Pancreas (tissue), 10 donors: Measurements from ENCODE around the gene KIF5B. TPM values are rescaled to one million over a fixed set of nuclear protein-coding genes. Genes with fewer than 3 reads are reported as not detected.
"Not testable (repeated sequence)": the region's sequence is repeated elsewhere in the genome, so short reads cannot be mapped to it uniquely, and the experiment has no call there.

Experiments
- ATAC-seq, 4 donors: fragments of 200-7000 bp; cut with Tn5 transposase; one replicate each; pipeline versions ENCODE4 v1.8.0 to v1.9.1; 2020; ENCODE audit warnings: mild to moderate bottlenecking in 4 of 4, moderate library complexity in 4 of 4
- DNase-seq, 6 donors: peaks; one replicate each; pipeline ENCODE4 v3.0.0-alpha.2; 2020
- FAIRE-seq: peaks from 2 replicates; lab custom pipeline; 2012; peaks lifted over from hg19 to GRCh38; lab: Jason Lieb, UNC
- H3K27ac ChIP-seq, 4 donors: fragments of 200-600 bp; sonication (generic); 1 replicate in 3 of 4; 2 replicates in 1 of 4; pipeline versions ENCODE4 v1.5.0 to v1.8.0; 2020
- H3K27me3 ChIP-seq, 4 donors: fragments of 200-600 bp; one replicate each; pipeline ENCODE4 v1.8.0; 2021
- H3K36me3 ChIP-seq, 3 donors: fragments of 200-600 bp; sonication (generic) in 1 of 3; one replicate each; pipeline versions ENCODE4 v1.5.0 to v1.8.0; 2020 to 2021
- H3K4me1 ChIP-seq, 3 donors: fragments of 200-600 bp; one replicate each; pipeline ENCODE4 v1.8.0; 2021
- H3K4me3 ChIP-seq, 4 donors: fragments of 200-600 bp; sonication (generic) in 2 of 4; one replicate each; pipeline versions ENCODE4 v1.5.0 to v1.8.0; 2020 to 2021
- H3K9me3 ChIP-seq, 4 donors: fragments of 200-600 bp; one replicate each; pipeline ENCODE4 v1.8.0; 2021
- WGBS, 2 donors: extraction: QIAGEN DNeasy Blood & Tissue Kit; methylation state at CpG; one replicate each; pipeline ENCODE4 v1.1.7; 2013; 5-methylcytosine and 5-hydroxymethylcytosine counted together
- intact Hi-C, 3 donors: fragments of 100-400 bp; cut with DNase I; formaldehyde crosslinking; loops; one replicate each; pipeline versions ENCODE4 v1.11.1 to v1.14.2; 2022
- polyA plus RNA-seq, 2 donors: library from polyadenylated mRNA; stranded (reverse); fragments of 200-250 nt; gene quantifications; one replicate each; pipeline ENCODE4 v1.2.3, GENCODE V29; 2013
- total RNA-seq, 6 donors: library from RNA; stranded (reverse); fragmentation: NEBNext Ultra II Directional in 4 of 6; extraction: Animal tissue kit (Norgen Biotek cat#: 25700) in 4 of 6; gene quantifications; one replicate each; pipeline versions ENCODE4 v1.2.1 to v1.2.4, GENCODE V29; 2021 to 2023
- TF ChIP-seq, protein P1 (sequence below), 4 donors: fragments of 200-600 bp; sonication (generic) in 3 of 4; IDR thresholded peaks; one replicate each; pipeline versions ENCODE4 v1.5.0 to v1.8.0; 2021; ENCODE audit warnings: antibody characterized with exemption in 4 of 4
- donor health status: healthy with polysubstance abuse.
- donor health status: DM: no; HTN: no; CAD: no; lungs with moderate emphysema.
- donor health status: DM: no; HTN: no; CAD: no.
- donor health status: control.
- donor health status: control.
- donor health status: Bipolar disorder and iron deficiency.
- donor health status: DM: yes; HTN: yes; CAD: no.
- donor health status: DM: no; HTN: no; CAD: no.
- donor health status: DM: no; HTN: no; CAD: no.
- donor health status: DM: yes; HTN: yes; CAD: no.

KIF5B gene
- total and polyA plus RNA-seq, 8 donors: 17.2 to 48.3 (median 33.4) TPM

DNA sequence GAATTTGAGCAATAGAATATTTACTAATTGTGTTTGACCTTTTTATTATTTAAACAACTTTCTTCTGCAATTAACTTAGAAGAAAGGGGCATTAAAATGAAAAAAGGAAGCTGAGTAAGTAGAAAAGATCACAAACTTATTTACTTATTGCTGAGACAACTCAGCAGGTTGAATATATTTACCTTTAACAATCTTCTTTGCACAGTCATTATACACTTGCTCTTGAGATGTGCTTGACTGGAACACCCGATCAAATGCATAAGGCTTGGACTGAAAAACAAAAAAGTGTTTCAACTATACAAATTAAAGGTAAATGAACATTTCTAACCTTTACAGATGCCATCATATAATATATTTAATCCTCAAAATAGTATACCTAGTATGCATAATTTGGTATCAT lies 7.9 kb downstream of the KIF5B start:
- Histone ChIP-seq H3K9me3 (no peaks in the 10 kb centered on the region), H3K4me3 (no peak overlapping the region), H3K4me1 (peaks cover 0 to 40% (median 36%) of the 10 kb centered on the region in 3 donors), H3K36me3 (no peaks in the 10 kb centered on the region), H3K27ac (no peak overlapping the region), H3K27me3 (no peaks in the 10 kb centered on the region)
- WGBS, 2 donors: 59 to 61% methylated on average over 1 of the region's 1 CpG
- no peak for DNase-seq
- no peak for ATAC-seq
- intact Hi-C loops: no loop called here
- TF ChIP-seq, protein P1, sequence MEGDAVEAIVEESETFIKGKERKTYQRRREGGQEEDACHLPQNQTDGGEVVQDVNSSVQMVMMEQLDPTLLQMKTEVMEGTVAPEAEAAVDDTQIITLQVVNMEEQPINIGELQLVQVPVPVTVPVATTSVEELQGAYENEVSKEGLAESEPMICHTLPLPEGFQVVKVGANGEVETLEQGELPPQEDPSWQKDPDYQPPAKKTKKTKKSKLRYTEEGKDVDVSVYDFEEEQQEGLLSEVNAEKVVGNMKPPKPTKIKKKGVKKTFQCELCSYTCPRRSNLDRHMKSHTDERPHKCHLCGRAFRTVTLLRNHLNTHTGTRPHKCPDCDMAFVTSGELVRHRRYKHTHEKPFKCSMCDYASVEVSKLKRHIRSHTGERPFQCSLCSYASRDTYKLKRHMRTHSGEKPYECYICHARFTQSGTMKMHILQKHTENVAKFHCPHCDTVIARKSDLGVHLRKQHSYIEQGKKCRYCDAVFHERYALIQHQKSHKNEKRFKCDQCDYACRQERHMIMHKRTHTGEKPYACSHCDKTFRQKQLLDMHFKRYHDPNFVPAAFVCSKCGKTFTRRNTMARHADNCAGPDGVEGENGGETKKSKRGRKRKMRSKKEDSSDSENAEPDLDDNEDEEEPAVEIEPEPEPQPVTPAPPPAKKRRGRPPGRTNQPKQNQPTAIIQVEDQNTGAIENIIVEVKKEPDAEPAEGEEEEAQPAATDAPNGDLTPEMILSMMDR (IDR thresholded peaks at IDR 0.05): no peak
- FAIRE-seq: no peak

DNA sequence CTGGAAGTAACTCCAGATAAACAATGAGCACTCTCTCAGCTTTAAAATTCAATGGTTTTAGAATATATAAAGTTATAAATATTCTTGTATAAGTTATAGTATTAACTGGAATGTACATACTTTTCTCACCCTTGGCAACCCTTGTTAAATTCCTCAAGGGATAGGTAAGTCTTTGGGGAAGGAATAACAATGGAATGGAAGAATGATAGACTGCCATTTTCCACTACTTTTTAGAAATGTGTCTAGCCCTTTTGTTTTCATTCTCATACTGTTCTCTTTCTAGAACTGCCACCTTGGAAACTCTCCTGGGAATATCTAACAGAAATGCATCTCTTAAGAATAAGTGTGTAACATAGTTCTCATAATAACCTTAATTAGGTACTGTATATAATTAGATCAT lies 8.3 kb downstream of the KIF5B start:
- FAIRE-seq (no peak), DNase-seq (no peak), ATAC-seq (no peak)
- no peaks in the 10 kb centered on the region for H3K9me3 ChIP-seq
- H3K27ac ChIP-seq: no peak overlapping the region
- H3K4me1 ChIP-seq: peaks cover 0 to 37% (median 32%) of the 10 kb centered on the region in 3 donors
- H3K27me3 ChIP-seq: no peaks in the 10 kb centered on the region
- intact Hi-C loops: no loop called here
- TF ChIP-seq, protein P1 (IDR thresholded peaks at IDR 0.05): no peak
- no peaks in the 10 kb centered on the region for H3K36me3 ChIP-seq
- no peak overlapping the region for H3K4me3 ChIP-seq

DNA sequence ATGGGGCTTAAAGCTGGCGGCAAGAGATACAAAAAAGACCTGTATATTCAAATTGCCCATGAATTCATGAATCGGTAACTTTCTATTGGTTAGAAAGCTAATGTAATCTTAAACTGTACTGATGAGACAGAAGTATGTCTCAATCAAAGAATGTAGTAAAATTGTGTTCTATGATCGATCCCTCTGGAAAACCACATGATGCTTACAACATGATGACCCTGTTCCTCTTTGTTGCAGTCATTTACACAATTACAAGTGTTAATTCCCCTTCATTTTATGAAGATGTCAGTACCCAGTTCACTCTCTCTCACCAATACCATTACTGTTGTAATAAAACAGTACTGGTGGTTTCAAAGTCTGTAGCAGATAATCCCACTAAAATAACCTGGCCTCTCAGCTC lies 10.1 kb downstream of the KIF5B start:
- H3K4me3 ChIP-seq: no peak overlapping the region
- no peaks in the 10 kb centered on the region for H3K27me3 ChIP-seq
- DNase-seq: no peak
- H3K9me3 ChIP-seq: no peaks in the 10 kb centered on the region
- intact Hi-C loops: no loop called here
- H3K36me3 ChIP-seq: no peaks in the 10 kb centered on the region
- H3K4me1 ChIP-seq: peaks cover 0 to 30% (median 14%) of the 10 kb centered on the region in 3 donors
- no peak for FAIRE-seq
- H3K27ac ChIP-seq: no peak overlapping the region
- no peak for ATAC-seq
- TF ChIP-seq, protein P1 (IDR thresholded peaks at IDR 0.05): no peak
- 98% methylated on average over 3 of the region's 3 CpGs for WGBS, 2 donors

DNA sequence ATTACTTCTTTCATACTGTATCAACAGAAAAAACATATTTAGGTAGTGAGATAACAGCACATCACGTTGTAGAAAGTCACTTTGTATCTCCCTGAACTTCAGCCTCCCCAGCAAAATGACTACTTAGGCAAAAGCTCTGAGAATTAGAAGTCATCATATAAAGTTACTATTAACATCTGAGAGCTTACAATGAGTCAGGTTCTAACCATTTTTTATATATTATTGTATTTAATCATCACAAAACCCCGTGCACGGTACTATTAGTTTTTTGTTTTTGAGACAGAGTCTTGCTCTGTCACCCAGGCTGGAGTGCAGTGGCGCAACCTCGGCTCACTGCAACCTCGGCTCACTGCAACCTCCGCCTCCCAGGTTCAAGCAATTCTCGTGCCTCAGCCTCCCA lies 13.5 kb downstream of the KIF5B start:
- H3K9me3 ChIP-seq, H3K27ac ChIP-seq, ATAC-seq, H3K27me3 ChIP-seq, FAIRE-seq, intact Hi-C loops, H3K36me3 ChIP-seq, DNase-seq, H3K4me3 ChIP-seq: not testable (repeated sequence)
- 64 to 69% methylated on average over 8 of the region's 8 CpGs for WGBS, 2 donors
- H3K4me1 ChIP-seq: peaks cover 9 to 12% (median 10%) of the 10 kb centered on the region in 3 donors

DNA sequence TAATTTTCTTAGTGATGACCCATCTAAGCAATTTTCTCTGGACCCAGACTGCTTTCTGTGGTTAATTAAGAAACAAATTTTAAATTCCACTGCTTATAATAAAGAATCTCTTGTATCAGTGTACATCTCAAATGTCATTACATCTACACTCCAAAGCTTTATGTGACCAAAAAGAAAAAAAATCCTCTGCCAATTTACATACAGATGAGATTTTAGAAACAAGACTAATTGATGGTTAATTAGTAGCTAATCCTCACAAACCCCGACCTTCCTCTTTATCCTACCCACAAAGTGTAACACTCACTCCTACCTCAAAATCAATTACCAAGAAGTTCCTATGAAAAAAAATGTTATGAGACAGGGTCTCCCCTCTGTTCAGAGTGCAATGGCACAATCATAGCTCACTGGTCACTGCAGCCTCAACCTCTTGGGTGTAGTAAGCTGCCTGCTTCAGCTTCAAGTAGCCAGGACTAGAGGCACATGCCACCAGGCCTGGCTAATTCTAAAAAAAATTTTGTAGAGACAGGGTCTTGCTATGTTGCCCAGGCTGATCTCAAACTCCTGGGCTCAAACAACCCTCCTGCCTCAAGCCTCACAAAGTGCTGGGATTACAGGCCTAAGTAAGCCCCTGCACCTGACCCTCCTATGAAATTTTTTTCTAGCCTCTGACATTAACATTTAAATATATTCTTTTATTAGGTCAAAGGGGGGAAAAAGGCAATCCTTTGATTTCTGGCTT lies 14.8 kb downstream of the KIF5B start:
- Histone ChIP-seq H3K36me3 (peaks cover 4 to 13% (median 7%) of the 10 kb centered on the region in 3 donors), H3K27ac (no peak overlapping the region), H3K4me1 (peaks cover 6 to 12% (median 9%) of the 10 kb centered on the region in 3 donors), H3K27me3 (no peaks in the 10 kb centered on the region), H3K9me3 (no peaks in the 10 kb centered on the region), H3K4me3 (no peak overlapping the region)
- ATAC-seq: peak in 3 of 4 donors; percentile 25 to 48 (median 37)
- intact Hi-C loops: no loop called here
- no peak for DNase-seq
- no peak for FAIRE-seq
- WGBS, 2 donors: 9 to 15% methylated on average over 1 of the region's 1 CpG
- TF ChIP-seq, protein P1 (IDR thresholded peaks at IDR 0.05): no peak
